ENCODE measurements around the gene BCAS3.
A peak's percentile ranks its signal among the peaks of the same experiment; 100 is the strongest.

BCAS3 gene

DNA sequence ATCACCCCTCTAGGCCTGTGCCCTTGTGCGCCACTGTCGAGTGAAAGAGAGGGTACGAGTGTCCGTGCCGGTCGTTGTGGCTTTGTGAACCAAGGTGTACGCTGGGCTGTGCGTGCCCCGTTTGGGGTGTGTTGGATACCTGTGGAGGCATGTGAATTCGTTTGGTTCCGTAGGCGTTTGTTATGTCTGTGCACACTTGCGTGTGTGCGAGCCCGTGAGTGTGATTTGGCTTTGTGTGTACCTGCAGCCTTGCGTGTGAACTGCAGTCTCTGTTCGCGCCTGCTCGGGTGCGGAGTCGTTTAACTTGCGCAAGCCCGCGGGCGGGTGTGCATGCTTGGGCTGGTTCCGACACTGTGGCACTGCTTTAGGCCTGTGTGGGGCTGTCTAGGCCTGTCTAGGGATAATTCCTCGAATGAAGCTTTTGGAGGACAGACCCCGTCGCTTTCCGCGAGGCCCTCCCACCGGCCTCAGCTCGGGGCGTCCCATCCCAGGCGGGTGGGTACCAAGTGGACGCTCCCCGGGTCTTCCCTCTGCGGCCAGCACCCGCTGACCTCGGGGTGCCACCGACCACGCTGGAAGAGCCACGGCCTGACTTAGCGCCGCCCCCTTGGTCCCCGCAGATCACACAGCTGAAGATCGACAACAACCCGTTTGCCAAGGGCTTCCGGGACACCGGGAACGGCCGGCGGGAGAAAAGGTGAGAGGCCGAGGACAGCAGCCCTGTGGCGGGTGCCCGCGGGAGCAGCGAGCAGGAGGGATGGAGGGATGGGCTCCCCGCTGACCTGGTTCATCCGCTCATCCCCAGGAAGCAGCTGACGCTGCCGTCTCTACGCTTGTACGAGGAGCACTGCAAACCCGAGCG lies 726.4 kb downstream of the BCAS3 start:
- no peaks in the 10 kb centered on the region for H3K36me3 ChIP-seq (ENCODE audit: control insufficient read depth, insufficient read depth, low read length)
- DNase-seq, result no peak
- no peak overlapping the region for H4K5ac ChIP-seq (ENCODE audit: low read length)
- no CpG with 5 or more reads among the region's 66 CpGs for WGBS (ENCODE audit: extremely low coverage, insufficient coverage, low lambda C conversion rate)
- H3K4ac ChIP-seq (ENCODE audit: low read depth, low read length), result no peak overlapping the region
- H2AK5ac ChIP-seq (ENCODE audit: low read length), result no peak overlapping the region
- H4K8ac ChIP-seq (ENCODE audit: low read depth, low read length), result no peak overlapping the region
- no peak overlapping the region for H3K18ac ChIP-seq (ENCODE audit: low read length)
- no peak overlapping the region for H3K9ac ChIP-seq (ENCODE audit: low read length)
- H3K27ac ChIP-seq (ENCODE audit: low read depth, low read length), result no peak overlapping the region
- H2BK120ac ChIP-seq (ENCODE audit: low read depth, low read length), result no peak overlapping the region
- no peaks in the 10 kb centered on the region for H3K79me1 ChIP-seq (ENCODE audit: low read length)
- H3K4me1 ChIP-seq (ENCODE audit: control insufficient read depth, low read depth, low read length), result no peaks in the 10 kb centered on the region
- no peak overlapping the region for H3K23ac ChIP-seq (ENCODE audit: low read length)
- H2BK5ac ChIP-seq (ENCODE audit: low read length), result no peak overlapping the region
- peaks cover 80% of the 10 kb centered on the region for H3K27me3 ChIP-seq (ENCODE audit: insufficient read depth, low read length, poor library complexity)
- peak overlapping the region; percentile 13 for H3K4me2 ChIP-seq (ENCODE audit: low read length)
- H2BK15ac ChIP-seq (replicated peaks; ENCODE audit: low read depth), result no peak overlapping the region
- H3K79me2 ChIP-seq (ENCODE audit: control insufficient read depth, insufficient read depth, low read length), result no peaks in the 10 kb centered on the region
- H3K4me3 ChIP-seq (ENCODE audit: low read length), result no peak overlapping the region
- H3K56ac ChIP-seq (ENCODE audit: low read length), result no peak overlapping the region

DNA sequence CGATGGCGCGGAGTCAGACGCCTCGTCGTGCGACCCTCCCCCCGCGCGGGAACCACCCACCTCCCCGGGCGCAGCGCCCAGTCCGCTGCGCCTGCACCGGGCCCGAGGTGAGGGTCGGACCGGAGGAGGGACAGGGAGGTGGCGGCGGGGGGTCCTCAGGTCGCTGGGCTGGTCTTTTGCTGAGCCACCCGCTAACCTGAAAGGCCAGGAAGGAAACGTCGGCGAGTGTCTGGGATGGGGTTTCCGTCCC lies 726.9 kb downstream of the BCAS3 start:
- no peak for DNase-seq
- Histone ChIP-seq H3K4ac (ENCODE audit: low read depth, low read length) (no peak overlapping the region), H3K36me3 (ENCODE audit: control insufficient read depth, insufficient read depth, low read length) (no peaks in the 10 kb centered on the region), H3K18ac (ENCODE audit: low read length) (no peak overlapping the region), H3K9ac (ENCODE audit: low read length) (no peak overlapping the region), H2BK120ac (ENCODE audit: low read depth, low read length) (no peak overlapping the region), H3K4me2 (ENCODE audit: low read length) (no peak overlapping the region), H3K23ac (ENCODE audit: low read length) (no peak overlapping the region), H2BK5ac (ENCODE audit: low read length) (no peak overlapping the region), H3K56ac (ENCODE audit: low read length) (no peak overlapping the region), H3K4me1 (ENCODE audit: control insufficient read depth, low read depth, low read length) (no peaks in the 10 kb centered on the region), H3K4me3 (ENCODE audit: low read length) (no peak overlapping the region), H3K27ac (ENCODE audit: low read depth, low read length) (no peak overlapping the region), H2AK5ac (ENCODE audit: low read length) (no peak overlapping the region), H3K79me2 (ENCODE audit: control insufficient read depth, insufficient read depth, low read length) (no peaks in the 10 kb centered on the region), H4K8ac (ENCODE audit: low read depth, low read length) (no peak overlapping the region), H3K27me3 (ENCODE audit: insufficient read depth, low read length, poor library complexity) (peaks cover 81% of the 10 kb centered on the region), H2BK15ac (replicated peaks; ENCODE audit: low read depth) (no peak overlapping the region), H3K79me1 (ENCODE audit: low read length) (no peaks in the 10 kb centered on the region), H4K5ac (ENCODE audit: low read length) (no peak overlapping the region)
- no CpG with 5 or more reads among the region's 27 CpGs for WGBS (ENCODE audit: extremely low coverage, insufficient coverage, low lambda C conversion rate)

DNA sequence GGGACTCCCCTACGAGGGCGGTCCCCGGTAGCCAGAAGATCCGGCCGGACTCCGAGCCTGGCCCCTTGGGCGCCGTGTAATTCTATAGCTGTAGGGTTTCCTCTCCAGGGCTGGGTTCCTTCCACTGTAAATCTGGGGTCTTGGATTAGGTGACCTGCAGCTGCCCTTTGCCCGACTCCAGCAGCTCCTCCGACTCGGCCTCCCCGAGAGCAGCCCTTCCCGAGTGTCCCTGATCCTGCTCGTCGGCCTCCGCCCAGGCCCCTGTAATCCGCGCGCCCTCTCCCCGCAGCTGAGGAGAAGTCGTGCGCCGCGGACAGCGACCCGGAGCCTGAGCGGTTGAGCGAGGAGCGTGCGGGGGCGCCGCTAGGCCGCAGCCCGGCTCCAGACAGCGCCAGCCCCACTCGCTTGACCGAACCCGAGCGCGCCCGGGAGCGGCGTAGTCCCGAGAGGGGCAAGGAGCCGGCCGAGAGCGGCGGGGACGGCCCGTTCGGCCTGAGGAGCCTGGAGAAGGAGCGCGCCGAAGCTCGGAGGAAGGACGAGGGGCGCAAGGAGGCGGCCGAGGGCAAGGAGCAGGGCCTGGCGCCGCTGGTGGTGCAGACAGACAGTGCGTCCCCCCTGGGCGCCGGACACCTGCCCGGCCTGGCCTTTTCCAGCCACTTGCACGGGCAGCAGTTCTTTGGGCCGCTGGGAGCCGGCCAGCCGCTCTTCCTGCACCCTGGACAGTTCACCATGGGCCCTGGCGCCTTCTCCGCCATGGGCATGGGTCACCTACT lies 727.4 kb downstream of the BCAS3 start:
- Histone ChIP-seq H3K4ac (ENCODE audit: low read depth, low read length) (no peak overlapping the region), H3K4me2 (ENCODE audit: low read length) (no peak overlapping the region), H3K9ac (ENCODE audit: low read length) (no peak overlapping the region), H4K5ac (ENCODE audit: low read length) (no peak overlapping the region), H2BK15ac (replicated peaks; ENCODE audit: low read depth) (no peak overlapping the region), H2BK120ac (ENCODE audit: low read depth, low read length) (no peak overlapping the region), H3K79me1 (ENCODE audit: low read length) (no peaks in the 10 kb centered on the region), H4K8ac (ENCODE audit: low read depth, low read length) (no peak overlapping the region), H3K18ac (ENCODE audit: low read length) (no peak overlapping the region), H3K23ac (ENCODE audit: low read length) (peak overlapping the region; percentile 83), H2BK5ac (ENCODE audit: low read length) (no peak overlapping the region), H3K4me1 (ENCODE audit: control insufficient read depth, low read depth, low read length) (no peaks in the 10 kb centered on the region), H3K27ac (ENCODE audit: low read depth, low read length) (no peak overlapping the region), H3K79me2 (ENCODE audit: control insufficient read depth, insufficient read depth, low read length) (no peaks in the 10 kb centered on the region), H3K4me3 (ENCODE audit: low read length) (no peak overlapping the region), H3K27me3 (ENCODE audit: insufficient read depth, low read length, poor library complexity) (peaks cover 87% of the 10 kb centered on the region), H2AK5ac (ENCODE audit: low read length) (no peak overlapping the region), H3K36me3 (ENCODE audit: control insufficient read depth, insufficient read depth, low read length) (no peaks in the 10 kb centered on the region), H3K56ac (ENCODE audit: low read length) (peak overlapping the region; percentile 30)
- no CpG with 5 or more reads among the region's 71 CpGs for WGBS (ENCODE audit: extremely low coverage, insufficient coverage, low lambda C conversion rate)
- no peak for DNase-seq

DNA sequence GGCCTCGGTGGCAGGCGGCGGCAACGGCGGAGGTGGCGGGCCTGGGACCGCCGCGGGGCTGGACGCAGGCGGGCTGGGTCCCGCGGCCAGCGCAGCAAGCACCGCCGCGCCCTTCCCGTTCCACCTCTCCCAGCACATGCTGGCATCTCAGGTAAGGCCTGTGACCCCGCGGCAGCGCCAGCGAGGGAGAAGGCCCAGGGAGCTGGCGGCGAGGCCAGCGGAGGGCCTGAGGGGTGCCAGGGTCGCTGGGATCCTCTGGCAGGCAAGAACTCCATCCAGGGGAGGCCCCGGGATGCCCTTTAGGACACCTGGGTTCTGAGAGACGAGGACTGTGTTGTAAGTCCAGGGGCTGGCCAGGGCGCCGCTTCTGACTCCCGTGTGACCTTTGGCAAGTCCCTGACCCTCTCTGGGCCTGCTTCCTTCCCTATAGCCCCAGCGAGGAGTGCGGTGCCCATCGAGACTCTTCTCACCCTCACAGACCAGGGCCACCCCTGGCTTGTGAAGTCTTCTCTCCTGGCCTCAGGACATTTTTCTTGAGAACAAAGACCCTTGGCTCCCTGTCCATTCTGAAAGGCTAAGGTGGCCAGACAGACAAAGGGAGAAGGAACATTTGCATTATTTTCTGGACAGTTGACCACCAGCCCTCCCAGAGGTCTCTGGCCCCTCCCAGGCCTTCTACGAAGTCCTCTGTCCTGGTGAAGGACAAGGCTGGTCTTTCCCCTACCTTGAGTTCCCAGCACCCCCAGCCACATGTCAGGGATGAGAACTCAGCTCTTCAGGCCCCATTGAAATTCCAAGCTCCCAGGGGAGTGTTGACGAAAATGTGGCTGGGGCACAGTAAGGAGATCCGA lies 728.3 kb downstream of the BCAS3 start:
- no peaks in the 10 kb centered on the region for H3K79me1 ChIP-seq (ENCODE audit: low read length)
- no peak overlapping the region for H3K4me3 ChIP-seq (ENCODE audit: low read length)
- no peak overlapping the region for H3K56ac ChIP-seq (ENCODE audit: low read length)
- H3K36me3 ChIP-seq (ENCODE audit: control insufficient read depth, insufficient read depth, low read length), result no peaks in the 10 kb centered on the region
- H3K18ac ChIP-seq (ENCODE audit: low read length), result no peak overlapping the region
- H3K4me2 ChIP-seq (ENCODE audit: low read length), result no peak overlapping the region
- peak overlapping the region; percentile 83 for H3K23ac ChIP-seq (ENCODE audit: low read length)
- no peak overlapping the region for H3K9ac ChIP-seq (ENCODE audit: low read length)
- no peak overlapping the region for H3K27ac ChIP-seq (ENCODE audit: low read depth, low read length)
- H4K8ac ChIP-seq (ENCODE audit: low read depth, low read length), result no peak overlapping the region
- no peak overlapping the region for H2BK5ac ChIP-seq (ENCODE audit: low read length)
- no peak overlapping the region for H2BK120ac ChIP-seq (ENCODE audit: low read depth, low read length)
- no peaks in the 10 kb centered on the region for H3K79me2 ChIP-seq (ENCODE audit: control insufficient read depth, insufficient read depth, low read length)
- H2AK5ac ChIP-seq (ENCODE audit: low read length), result no peak overlapping the region
- H3K4me1 ChIP-seq (ENCODE audit: control insufficient read depth, low read depth, low read length), result no peaks in the 10 kb centered on the region
- no peak overlapping the region for H4K5ac ChIP-seq (ENCODE audit: low read length)
- no peak for DNase-seq
- H3K27me3 ChIP-seq (ENCODE audit: insufficient read depth, low read length, poor library complexity), result peaks cover 88% of the 10 kb centered on the region
- no peak overlapping the region for H2BK15ac ChIP-seq (replicated peaks; ENCODE audit: low read depth)
- H3K4ac ChIP-seq (ENCODE audit: low read depth, low read length), result no peak overlapping the region
- WGBS (ENCODE audit: extremely low coverage, insufficient coverage, low lambda C conversion rate), result no CpG with 5 or more reads among the region's 37 CpGs

DNA sequence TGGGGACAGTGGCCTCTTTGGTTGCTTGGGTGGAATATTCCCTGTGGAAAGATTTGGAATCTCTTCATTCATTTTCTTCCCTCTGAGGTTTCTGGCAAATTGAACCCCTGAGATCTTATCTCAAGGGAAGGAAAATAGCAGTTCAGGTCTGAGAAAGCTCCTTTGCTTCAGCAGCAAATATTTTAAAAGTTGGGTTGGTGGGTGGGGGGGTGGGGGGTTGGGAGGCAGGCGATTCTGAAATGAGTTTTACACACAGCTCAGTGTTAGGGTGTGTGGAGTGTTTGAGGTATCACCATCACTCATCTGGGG lies 728.8 kb downstream of the BCAS3 start:
- Histone ChIP-seq H3K9ac (ENCODE audit: low read length) (no peak overlapping the region), H3K36me3 (ENCODE audit: control insufficient read depth, insufficient read depth, low read length) (no peaks in the 10 kb centered on the region), H2BK5ac (ENCODE audit: low read length) (no peak overlapping the region), H3K27me3 (ENCODE audit: insufficient read depth, low read length, poor library complexity) (peaks cover 82% of the 10 kb centered on the region), H3K79me2 (ENCODE audit: control insufficient read depth, insufficient read depth, low read length) (no peaks in the 10 kb centered on the region), H3K4me3 (ENCODE audit: low read length) (no peak overlapping the region), H3K27ac (ENCODE audit: low read depth, low read length) (no peak overlapping the region), H3K79me1 (ENCODE audit: low read length) (no peaks in the 10 kb centered on the region), H3K4ac (ENCODE audit: low read depth, low read length) (no peak overlapping the region), H4K5ac (ENCODE audit: low read length) (no peak overlapping the region), H3K56ac (ENCODE audit: low read length) (no peak overlapping the region), H2BK15ac (replicated peaks; ENCODE audit: low read depth) (no peak overlapping the region), H3K18ac (ENCODE audit: low read length) (no peak overlapping the region), H4K8ac (ENCODE audit: low read depth, low read length) (no peak overlapping the region), H3K23ac (ENCODE audit: low read length) (no peak overlapping the region), H2AK5ac (ENCODE audit: low read length) (no peak overlapping the region), H3K4me2 (ENCODE audit: low read length) (no peak overlapping the region), H3K4me1 (ENCODE audit: control insufficient read depth, low read depth, low read length) (no peaks in the 10 kb centered on the region), H2BK120ac (ENCODE audit: low read depth, low read length) (no peak overlapping the region)
- DNase-seq, result no peak
- no CpG with 5 or more reads among the region's 1 CpG for WGBS (ENCODE audit: extremely low coverage, insufficient coverage, low lambda C conversion rate)

Measured in mesendoderm (in vitro differentiated cells).